ENCODE measurements around the gene OGG1. TPM values are rescaled to one million over a fixed set of nuclear protein-coding genes. Genes with fewer than 3 reads are reported as not detected.

Gene OGG1
- 17.2 TPM for total RNA-seq
- long read RNA-seq, full-length matches to known transcripts: 25 of 29 reads
- long read RNA-seq, partial matches to known transcripts: 3 of 29 reads
- long read RNA-seq, other reads (novel, unspliced or antisense): 1 of 29 reads

- Histone ChIP-seq H3K27ac (peak within 1 kb of the TSS; percentile 81), H3K4me1 (peaks cover 26% of the 10 kb centered on the region), H3K27me3 (no peaks in the 10 kb centered on the region), H3K36me3 (peaks cover 61% of the 10 kb centered on the region), H3K9me3 (no peaks in the 10 kb centered on the region), H3K4me3 (peak within 1 kb of the TSS; percentile 91)
- intact Hi-C loops (cut with DNase I): no loop called here
- ATAC-seq (peak; percentile 98), DNase-seq (peak; percentile 98)
- no peak for TF ChIP-seq CTCF (IDR thresholded peaks at IDR 0.05)
Measured at GRCh38 chr3:9749645-9750555, at the start of gene OGG1. OGG1 (plus strand) TSS chr3:9749952; CDS start chr3:9750287, 335 bp downstream.

GRCh38 chr3:9700536-9700935 is 49.2 kb upstream of the OGG1 start:
- Histone ChIP-seq H3K27me3 (peaks cover 11% of the 10 kb centered on the region), H3K4me3 (no peak overlapping the region), H3K9me3 (no peaks in the 10 kb centered on the region), H3K4me1 (peaks cover 12% of the 10 kb centered on the region), H3K36me3 (peaks cover 69% of the 10 kb centered on the region), H3K27ac (no peak overlapping the region)
- ATAC-seq (no peak), DNase-seq (no peak)
- intact Hi-C loops (cut with DNase I): no loop called here
- no peak for TF ChIP-seq CTCF (IDR thresholded peaks at IDR 0.05)

GRCh38 chr3:9701006-9701405 is 48.7 kb upstream of the OGG1 start:
- Histone ChIP-seq H3K36me3 (peaks cover 65% of the 10 kb centered on the region), H3K27me3 (peaks cover 11% of the 10 kb centered on the region), H3K4me3 (no peak overlapping the region), H3K9me3 (no peaks in the 10 kb centered on the region), H3K27ac (no peak overlapping the region), H3K4me1 (peaks cover 12% of the 10 kb centered on the region)
- DNase-seq (no peak), ATAC-seq (no peak)
- intact Hi-C loops (cut with DNase I): no loop called here
- TF ChIP-seq CTCF (IDR thresholded peaks at IDR 0.05): no peak

DNA sequence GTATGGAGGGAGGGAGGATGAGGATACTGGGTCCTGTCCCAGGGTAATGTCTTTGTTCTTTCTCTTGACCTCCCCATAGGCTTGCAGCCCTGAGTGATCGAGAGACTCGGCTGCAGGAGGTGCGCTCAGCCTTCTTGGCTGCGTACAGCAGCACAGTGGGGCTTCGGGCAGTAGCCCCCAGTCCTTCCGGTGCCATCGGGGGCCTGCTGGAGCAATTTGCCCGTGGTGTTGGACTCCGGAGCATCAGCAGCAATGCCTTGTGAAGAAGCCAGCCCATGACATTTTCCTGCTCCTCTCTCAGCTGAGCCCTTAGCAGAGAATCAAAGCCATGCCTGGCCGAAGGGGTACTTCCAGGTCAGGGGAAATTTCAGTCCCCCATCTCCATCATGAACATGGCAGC is 48.0 kb upstream of the OGG1 start:
- Histone ChIP-seq H3K4me1 (peaks cover 12% of the 10 kb centered on the region), H3K27me3 (peaks cover 11% of the 10 kb centered on the region), H3K4me3 (no peak overlapping the region), H3K27ac (no peak overlapping the region), H3K36me3 (peaks cover 59% of the 10 kb centered on the region), H3K9me3 (no peaks in the 10 kb centered on the region)
- no peak for DNase-seq
- TF ChIP-seq CTCF (IDR thresholded peaks at IDR 0.05): no peak
- ATAC-seq: no peak
- intact Hi-C loops (cut with DNase I): no loop called here

DNA sequence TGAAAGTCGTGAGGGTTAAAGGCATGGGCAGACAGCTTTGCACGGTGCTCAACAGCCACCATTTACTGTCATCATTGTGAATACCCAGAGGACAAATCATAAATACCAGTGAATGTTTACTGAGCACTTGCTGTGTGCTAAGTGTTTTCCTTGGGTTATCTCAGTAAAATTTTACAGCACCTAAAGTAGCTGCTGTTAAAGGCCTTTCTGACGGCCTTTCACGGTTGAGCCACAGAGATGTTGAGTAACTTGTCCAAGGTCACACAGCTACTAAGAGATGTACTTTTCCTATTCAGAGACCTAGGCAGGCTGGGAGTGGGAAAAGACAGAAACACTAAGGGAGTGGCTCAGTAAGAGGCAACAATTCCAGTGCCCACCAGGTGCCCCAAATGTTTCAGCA is 46.5 kb upstream of the OGG1 start:
- Histone ChIP-seq H3K36me3 (peaks cover 44% of the 10 kb centered on the region), H3K27ac (no peak overlapping the region), H3K27me3 (peaks cover 11% of the 10 kb centered on the region), H3K4me3 (no peak overlapping the region), H3K4me1 (peaks cover 12% of the 10 kb centered on the region), H3K9me3 (no peaks in the 10 kb centered on the region)
- no peak for ATAC-seq
- no peak for TF ChIP-seq CTCF (IDR thresholded peaks at IDR 0.05)
- intact Hi-C loops (cut with DNase I): no loop called here
- DNase-seq: no peak
